ENCODE results near the gene CLMP. TPM values are rescaled to one million over a fixed set of nuclear protein-coding genes. Genes with fewer than 3 reads are reported as not detected.

CLMP gene
- total and polyA plus RNA-seq, 2 donors (not counting 3 experiments of a cell fraction or from before 2014, with no cell fraction given) = 0.03 to 0.18 TPM

DNA sequence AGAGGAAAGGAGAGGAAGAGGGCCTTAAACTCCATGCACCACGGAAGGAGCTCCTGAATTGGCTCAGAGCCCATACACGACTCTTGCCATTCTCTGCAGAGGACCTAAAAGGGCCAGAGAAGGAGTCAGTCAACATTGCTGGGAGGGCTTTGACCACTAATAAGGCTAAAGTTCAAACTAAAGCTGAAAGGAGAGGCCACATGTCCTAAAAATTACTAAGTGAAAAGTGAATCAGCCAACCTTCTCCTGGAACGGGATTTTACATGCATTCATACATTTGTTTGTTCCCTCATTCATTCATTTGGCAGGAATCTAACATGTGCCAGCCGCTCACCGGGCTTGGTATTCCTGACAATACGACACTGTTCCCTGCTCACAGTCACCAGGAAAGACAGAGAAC, 10.5 kb downstream of the CLMP start:
- intact Hi-C loops (cut with micrococcal nuclease) = no loop called here
- no peak for DNase-seq (ENCODE audit: low read depth, low spot score)
- BruUV-seq (replicated peaks) = no TSS peak
- Histone ChIP-seq H3K79me2 (ENCODE audit: control insufficient read depth, insufficient read depth, low read length) (no peaks in the 10 kb centered on the region), H3K36me3 (ENCODE audit: control insufficient read depth in 2 of 2, extremely low read depth in 1 of 2, insufficient read depth in 2 of 2, low read length in 2 of 2) (no peaks in the 10 kb centered on the region), H3K4me1 (ENCODE audit: control insufficient read depth, extremely low read depth, insufficient read depth, low read length) (peaks cover 11% of the 10 kb centered on the region), H3K9ac (replicated peaks; ENCODE audit: extremely low read depth, insufficient read depth, low read length) (no peak overlapping the region), H3K27me3 (ENCODE audit: control insufficient read depth in 2 of 2, insufficient read depth in 2 of 2, low read length in 2 of 2) (no peaks in the 10 kb centered on the region), H3K4me2 (ENCODE audit: insufficient read depth, low read length) (no peak overlapping the region), H3K9me3 (replicated peaks; ENCODE audit: control insufficient read depth, insufficient read depth, low read length) (no peaks in the 10 kb centered on the region), H2AFZ (ENCODE audit: low read depth, low read length) (no peak overlapping the region), H3K27ac (ENCODE audit: insufficient read depth, low read depth, low read length) (no peak overlapping the region), H3K9me1 (replicated peaks; ENCODE audit: control insufficient read depth, extremely low read depth, insufficient read depth, low read length) (no peaks in the 10 kb centered on the region), H3K4me3 (replicated peaks in 1 of 3; ENCODE audit: insufficient read depth in 1 of 3, low read depth in 1 of 3, low read length in 3 of 3) (no peak overlapping the region), H4K20me1 (replicated peaks; ENCODE audit: control insufficient read depth, extremely low read depth, insufficient read depth, low read length) (no peaks in the 10 kb centered on the region)
- dilution Hi-C loops (cut with MboI; ENCODE audit: extremely low pct_ligation_motif_present, low sequenced_read_pairs) = no loop called here
- TF ChIP-seq MYC (IDR thresholded peaks at IDR 0.05; ENCODE audit: low read depth, low read length) (no peak), JUN (IDR thresholded peaks at IDR 0.05; ENCODE audit: borderline replicate concordance, insufficient read depth, insufficient read length, low read depth) (no peak), EZH2 (IDR thresholded peaks at IDR 0.05; ENCODE audit: borderline replicate concordance, low read depth, low read length, severe bottlenecking) (no peak), GATA2 (IDR thresholded peaks at IDR 0.05; ENCODE audit: insufficient read depth, insufficient read length, low read depth, low read length) (no peak), FOS (IDR thresholded peaks at IDR 0.05; ENCODE audit: borderline replicate concordance, insufficient read depth, low read length) (no peak)
- TF ChIP-seq, protein P1, sequence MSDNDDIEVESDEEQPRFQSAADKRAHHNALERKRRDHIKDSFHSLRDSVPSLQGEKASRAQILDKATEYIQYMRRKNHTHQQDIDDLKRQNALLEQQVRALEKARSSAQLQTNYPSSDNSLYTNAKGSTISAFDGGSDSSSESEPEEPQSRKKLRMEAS (IDR thresholded peaks at IDR 0.05; ENCODE audit: insufficient read depth, insufficient read length) = no peak
- TF ChIP-seq, protein P2, sequence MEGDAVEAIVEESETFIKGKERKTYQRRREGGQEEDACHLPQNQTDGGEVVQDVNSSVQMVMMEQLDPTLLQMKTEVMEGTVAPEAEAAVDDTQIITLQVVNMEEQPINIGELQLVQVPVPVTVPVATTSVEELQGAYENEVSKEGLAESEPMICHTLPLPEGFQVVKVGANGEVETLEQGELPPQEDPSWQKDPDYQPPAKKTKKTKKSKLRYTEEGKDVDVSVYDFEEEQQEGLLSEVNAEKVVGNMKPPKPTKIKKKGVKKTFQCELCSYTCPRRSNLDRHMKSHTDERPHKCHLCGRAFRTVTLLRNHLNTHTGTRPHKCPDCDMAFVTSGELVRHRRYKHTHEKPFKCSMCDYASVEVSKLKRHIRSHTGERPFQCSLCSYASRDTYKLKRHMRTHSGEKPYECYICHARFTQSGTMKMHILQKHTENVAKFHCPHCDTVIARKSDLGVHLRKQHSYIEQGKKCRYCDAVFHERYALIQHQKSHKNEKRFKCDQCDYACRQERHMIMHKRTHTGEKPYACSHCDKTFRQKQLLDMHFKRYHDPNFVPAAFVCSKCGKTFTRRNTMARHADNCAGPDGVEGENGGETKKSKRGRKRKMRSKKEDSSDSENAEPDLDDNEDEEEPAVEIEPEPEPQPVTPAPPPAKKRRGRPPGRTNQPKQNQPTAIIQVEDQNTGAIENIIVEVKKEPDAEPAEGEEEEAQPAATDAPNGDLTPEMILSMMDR (IDR thresholded peaks at IDR 0.05; ENCODE audit: extremely low read depth in 1 of 2, insufficient read depth in 1 of 2, low read depth in 1 of 2, low read length in 2 of 2) = no peak
- POLR2A ChIA-PET = no interaction called here
- CTCF ChIA-PET = interaction anchor here (0.9 to 1.5 kb wide), 3 partner anchors 18 to 26 kb away, joined by 3 to 4 read pairs (median 3); no protein-coding TSS in a partner anchor
- FAIRE-seq = no peak
